Skeletal muscle tissue (tissue), 4 donors: ENCODE data around the gene ANKRD62. TPM values are rescaled to one million over a fixed set of nuclear protein-coding genes. Genes with fewer than 3 reads are reported as not detected.

ENCODE experiments used
- H3K27ac ChIP-seq: one replicate; pipeline ENCODE4 v1.7.0; 2013; ENCODE audit warnings: mild to moderate bottlenecking, low read depth, low read length, inconsistent platforms
- H3K27me3 ChIP-seq, 3 donors: one replicate each; pipeline ENCODE4 v1.7.0; 2013; ENCODE audit warnings: low read length in 3 of 3; ENCODE audit not compliant: control insufficient read depth in 3 of 3, insufficient read depth in 3 of 3
- H3K36me3 ChIP-seq, 3 donors: one replicate each; pipeline ENCODE4 v1.7.0; 2013; ENCODE audit warnings: low read length in 3 of 3; ENCODE audit not compliant: control insufficient read depth in 3 of 3, insufficient read depth in 3 of 3
- H3K4me1 ChIP-seq, 3 donors: one replicate each; pipeline ENCODE4 v1.7.0; 2013; ENCODE audit warnings: low read length in 3 of 3, mild to moderate bottlenecking in 3 of 3; ENCODE audit not compliant: control insufficient read depth in 3 of 3, insufficient read depth in 3 of 3
- H3K4me3 ChIP-seq, 3 donors: one replicate each; pipeline ENCODE4 v1.7.0; 2013; ENCODE audit warnings: low read length in 3 of 3
- H3K9ac ChIP-seq, 3 donors: one replicate each; pipeline ENCODE4 v1.7.0; 2013; ENCODE audit warnings: low read length in 3 of 3, mild to moderate bottlenecking in 3 of 3, moderate library complexity in 2 of 3, low read depth in 1 of 3
- H3K9me3 ChIP-seq, 3 donors: one replicate each; pipeline ENCODE4 v1.7.0; 2013; ENCODE audit warnings: low read length in 3 of 3; ENCODE audit not compliant: control insufficient read depth in 3 of 3
- total RNA-seq: library from RNA; depleted of rRNA; stranded (reverse); fragments of >200 nt; gene quantifications from one replicate; pipeline ENCODE4 v1.2.3, GENCODE V29; 2014
- donor health status: Osteomylitis.

The ANKRD62 gene
- total RNA-seq, 1 donor from 2014 or later, result not detected

GRCh38 chr18:12056034-12056883 lies 37.4 kb upstream of the ANKRD62 start:
- H3K9ac ChIP-seq, result no peak overlapping the region
- H3K4me3 ChIP-seq, result no peak overlapping the region
- H3K4me1 ChIP-seq, result no peaks in the 10 kb centered on the region
- H3K9me3 ChIP-seq, result no peaks in the 10 kb centered on the region
- H3K36me3 ChIP-seq, result no peaks in the 10 kb centered on the region
- no peak overlapping the region for H3K27ac ChIP-seq
- H3K27me3 ChIP-seq, result no peaks in the 10 kb centered on the region

GRCh38 chr18:12056884-12057402 lies 36.7 kb upstream of the ANKRD62 start:
- no peak overlapping the region for H3K9ac ChIP-seq
- no peaks in the 10 kb centered on the region for H3K9me3 ChIP-seq
- no peak overlapping the region for H3K27ac ChIP-seq
- H3K36me3 ChIP-seq, result no peaks in the 10 kb centered on the region
- H3K4me3 ChIP-seq, result no peak overlapping the region
- no peaks in the 10 kb centered on the region for H3K4me1 ChIP-seq
- no peaks in the 10 kb centered on the region for H3K27me3 ChIP-seq

- no peaks in the 10 kb centered on the region for H3K9me3 ChIP-seq
- no peaks in the 10 kb centered on the region for H3K27me3 ChIP-seq
- H3K36me3 ChIP-seq, result no peaks in the 10 kb centered on the region
- H3K9ac ChIP-seq, result no peak overlapping the region
- H3K27ac ChIP-seq, result no peak overlapping the region
- H3K4me1 ChIP-seq, result no peaks in the 10 kb centered on the region
- H3K4me3 ChIP-seq, result no peak overlapping the region
Measured at GRCh38 chr18:12057419-12058039, 36.1 kb upstream of the ANKRD62 start.

- Histone ChIP-seq H3K27ac (no peak overlapping the region), H3K9ac (no peak overlapping the region), H3K27me3 (no peaks in the 10 kb centered on the region), H3K36me3 (no peaks in the 10 kb centered on the region), H3K4me1 (no peaks in the 10 kb centered on the region), H3K4me3 (no peak overlapping the region), H3K9me3 (no peaks in the 10 kb centered on the region)
Measured at GRCh38 chr18:12059334-12060181, 34.1 kb upstream of the ANKRD62 start.

GRCh38 chr18:12060182-12060870 lies 33.3 kb upstream of the ANKRD62 start:
- H3K4me3 ChIP-seq, result no peak overlapping the region
- H3K36me3 ChIP-seq, result no peaks in the 10 kb centered on the region
- no peak overlapping the region for H3K27ac ChIP-seq
- H3K27me3 ChIP-seq, result no peaks in the 10 kb centered on the region
- no peaks in the 10 kb centered on the region for H3K4me1 ChIP-seq
- no peak overlapping the region for H3K9ac ChIP-seq
- H3K9me3 ChIP-seq, result no peaks in the 10 kb centered on the region

GRCh38 chr18:12061685-12062084 lies 32.0 kb upstream of the ANKRD62 start:
- Histone ChIP-seq H3K4me1 (no peaks in the 10 kb centered on the region), H3K27ac (no peak overlapping the region), H3K9me3 (no peaks in the 10 kb centered on the region), H3K4me3 (no peak overlapping the region), H3K36me3 (no peaks in the 10 kb centered on the region), H3K9ac (no peak overlapping the region), H3K27me3 (no peaks in the 10 kb centered on the region)

- H3K9me3 ChIP-seq, result no peaks in the 10 kb centered on the region
- H3K27me3 ChIP-seq, result no peaks in the 10 kb centered on the region
- H3K36me3 ChIP-seq, result no peaks in the 10 kb centered on the region
- H3K4me1 ChIP-seq, result no peaks in the 10 kb centered on the region
- H3K4me3 ChIP-seq, result no peak overlapping the region
- no peak overlapping the region for H3K9ac ChIP-seq
- H3K27ac ChIP-seq, result no peak overlapping the region
Measured at GRCh38 chr18:12062974-12063373, 30.7 kb upstream of the ANKRD62 start.

- H3K9me3 ChIP-seq, result no peaks in the 10 kb centered on the region
- no peaks in the 10 kb centered on the region for H3K4me1 ChIP-seq
- H3K9ac ChIP-seq, result no peak overlapping the region
- H3K4me3 ChIP-seq, result no peak overlapping the region
- H3K36me3 ChIP-seq, result no peaks in the 10 kb centered on the region
- no peak overlapping the region for H3K27ac ChIP-seq
- no peaks in the 10 kb centered on the region for H3K27me3 ChIP-seq
Measured at GRCh38 chr18:12064086-12064763, 29.4 kb upstream of the ANKRD62 start.

GRCh38 chr18:12065397-12065796 lies 28.2 kb upstream of the ANKRD62 start:
- no peak overlapping the region for H3K27ac ChIP-seq
- H3K36me3 ChIP-seq, result no peaks in the 10 kb centered on the region
- no peaks in the 10 kb centered on the region for H3K9me3 ChIP-seq
- H3K4me1 ChIP-seq, result no peaks in the 10 kb centered on the region
- H3K9ac ChIP-seq, result no peak overlapping the region
- no peak overlapping the region for H3K4me3 ChIP-seq
- H3K27me3 ChIP-seq, result no peaks in the 10 kb centered on the region
